Measurements from ENCODE around the gene CYP39A1. TPM values are rescaled to one million over a fixed set of nuclear protein-coding genes. Genes with fewer than 3 reads are reported as not detected.

Gene CYP39A1
- total and polyA plus RNA-seq, 2 experiments from 2014 or later = 1.5 to 3.5 TPM

GRCh38 chr6:46657642-46658041, 5.0 kb upstream of the CYP39A1 start (continued):
- TF ChIP-seq ZNF462 (CRISPR knock-in tag; IDR thresholded peaks at IDR 0.05) (no peak), ZNF114 (CRISPR knock-in tag; IDR thresholded peaks at IDR 0.05) (no peak), REST (IDR thresholded peaks at IDR 0.05; ENCODE audit: unreplicated experiment) (no peak), STAT1 (IDR thresholded peaks at IDR 0.05; ENCODE audit: unreplicated experiment) (no peak), EZH2phosphoT487 (IDR thresholded peaks at IDR 0.05; ENCODE audit: unreplicated experiment) (no peak), CREB1 (CRISPR knock-in tag; IDR thresholded peaks at IDR 0.05; ENCODE audit: low read depth) (no peak)
